ENCODE measurements around the gene LRRC46.

LRRC46 gene

GRCh38 chr17:47831003-47831933, at the start of gene LRRC46, which contains the start of gene MRPL10:
TSS of gene LRRC46 (plus strand) at chr17:47831670. CDS start at chr17:47831990, 320 bp downstream.
TSS of gene MRPL10 (minus strand) at chr17:47831541. CDS start at chr17:47831511, 30 bp downstream.
- DNase-seq: peak; percentile 95

- peak; percentile 58 for DNase-seq
These were observed 45.8 kb upstream of the LRRC46 start for GRCh38 chr17:47785538-47786123.

DNA sequence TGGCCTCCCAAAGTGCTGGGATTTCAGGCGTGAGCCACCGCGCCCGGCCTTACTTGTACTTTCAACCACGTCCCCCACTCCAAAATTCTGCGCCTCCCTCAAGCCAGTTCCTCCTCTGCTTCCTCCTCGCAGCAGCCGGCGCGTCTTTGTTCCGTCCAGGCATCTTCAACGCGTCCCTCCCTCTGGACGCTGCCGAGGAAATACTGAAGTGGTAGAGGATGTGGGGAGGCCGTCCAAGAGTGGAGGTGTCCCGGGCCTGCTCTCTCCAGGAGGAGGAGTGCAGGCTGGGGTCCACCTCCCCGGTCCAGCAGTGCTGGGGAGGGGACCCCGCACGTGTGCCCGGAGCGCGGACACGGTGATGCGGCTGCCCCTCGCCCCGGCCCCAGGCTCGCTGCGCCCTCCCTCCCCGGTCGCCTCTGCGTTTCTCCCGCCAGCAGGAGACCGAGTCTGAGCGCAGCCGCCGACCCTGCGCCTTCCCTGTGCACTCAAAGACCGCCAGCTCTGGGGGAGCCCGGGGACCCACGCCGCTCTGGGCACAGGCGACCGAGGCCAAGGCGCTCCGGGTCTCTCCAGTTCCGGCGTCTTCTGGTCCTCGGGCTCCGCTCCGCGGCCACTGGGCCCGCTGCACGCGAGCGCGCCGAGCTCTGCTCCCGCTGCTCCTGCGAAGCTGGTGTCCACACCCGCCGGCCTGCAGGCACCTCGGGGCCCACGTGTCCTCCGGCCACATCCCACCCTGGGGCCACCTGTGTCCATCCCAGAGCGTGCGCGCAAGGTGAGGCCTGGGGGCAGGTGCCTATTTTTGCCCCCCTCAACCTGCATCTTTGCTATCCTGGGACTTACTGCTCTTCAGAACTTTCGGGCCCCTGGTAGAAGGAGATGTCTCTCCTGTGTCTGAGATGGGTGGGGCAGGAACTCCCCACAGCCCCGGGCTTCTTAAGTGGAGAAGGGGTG, 41.6 kb upstream of the LRRC46 start:
- no peak for DNase-seq

GRCh38 chr17:47791025-47791424, 40.4 kb upstream of the LRRC46 start:
- DNase-seq: no peak

DNA sequence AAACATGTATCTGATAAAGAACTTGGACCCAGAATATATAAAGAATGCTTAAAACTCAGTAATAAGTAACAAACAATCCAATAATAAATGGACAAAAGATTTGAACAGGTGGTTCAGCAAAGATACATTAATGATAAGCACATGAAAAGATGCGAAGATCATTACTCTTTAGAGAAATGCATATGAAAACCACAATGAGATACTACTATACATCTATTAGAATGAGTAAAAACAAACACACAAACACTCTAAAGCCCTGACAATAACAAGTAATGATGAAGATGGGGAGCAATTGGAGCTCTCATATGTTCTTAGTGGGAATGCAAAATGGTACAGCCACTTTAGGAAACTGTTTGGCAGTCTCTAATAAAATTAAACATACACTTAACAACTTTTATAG, 39.0 kb upstream of the LRRC46 start:
- DNase-seq: no peak

DNA sequence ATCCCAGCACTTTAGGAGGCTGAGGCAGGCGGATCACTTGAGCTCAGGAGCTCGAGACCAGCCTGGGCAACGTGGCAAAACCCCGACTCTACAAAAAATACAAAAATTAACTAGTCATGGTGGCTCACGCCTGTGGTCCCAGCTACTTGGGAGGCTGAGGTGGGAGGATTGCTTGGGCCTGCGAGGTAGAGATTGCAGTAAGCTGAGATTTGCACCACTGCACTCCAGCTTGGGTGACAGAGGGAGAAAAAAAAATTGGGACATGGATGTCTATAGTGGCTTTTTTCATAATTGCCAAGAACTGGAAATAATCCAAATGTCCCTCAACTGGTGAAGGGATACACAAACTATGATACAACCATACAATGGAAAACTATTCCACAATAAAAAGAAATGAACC, 38.5 kb upstream of the LRRC46 start:
- no peak for DNase-seq

GRCh38 chr17:47797797-47798196, 33.7 kb upstream of the LRRC46 start:
- peak; percentile 32 for DNase-seq

- no peak for DNase-seq
These were observed 30.8 kb upstream of the LRRC46 start for GRCh38 chr17:47800686-47801085.

DNA sequence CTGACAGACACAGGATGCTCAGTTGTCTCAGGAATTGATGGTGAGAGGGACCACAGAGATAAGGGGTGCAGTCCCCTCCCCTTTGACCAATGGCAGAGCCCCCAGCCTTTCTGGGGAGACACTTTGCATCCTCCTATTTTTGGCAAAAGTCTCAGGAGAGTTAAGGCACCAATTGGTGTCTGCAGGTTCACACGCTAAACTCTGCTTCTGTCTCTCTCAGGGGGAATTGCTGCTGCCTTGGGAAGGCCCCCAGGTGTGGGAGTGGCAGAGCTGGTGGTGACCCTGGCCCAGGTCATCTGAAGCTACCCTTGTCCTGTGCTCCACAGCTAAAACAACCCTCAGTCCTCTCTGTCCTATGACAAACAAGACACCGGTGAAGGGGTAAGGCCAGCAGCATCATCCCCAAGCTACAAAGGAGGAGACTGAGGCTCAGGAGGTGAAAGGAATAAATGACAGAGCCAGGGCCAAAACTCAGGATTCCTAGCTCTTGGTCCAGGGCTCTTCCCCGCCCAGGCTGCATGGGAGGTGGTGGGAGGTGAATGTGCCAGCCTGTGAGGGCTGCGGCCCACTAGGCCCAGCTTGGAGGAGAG, 30.2 kb upstream of the LRRC46 start:
- no peak for DNase-seq

GRCh38 chr17:47801906-47802305, 29.6 kb upstream of the LRRC46 start:
- DNase-seq: no peak

DNA sequence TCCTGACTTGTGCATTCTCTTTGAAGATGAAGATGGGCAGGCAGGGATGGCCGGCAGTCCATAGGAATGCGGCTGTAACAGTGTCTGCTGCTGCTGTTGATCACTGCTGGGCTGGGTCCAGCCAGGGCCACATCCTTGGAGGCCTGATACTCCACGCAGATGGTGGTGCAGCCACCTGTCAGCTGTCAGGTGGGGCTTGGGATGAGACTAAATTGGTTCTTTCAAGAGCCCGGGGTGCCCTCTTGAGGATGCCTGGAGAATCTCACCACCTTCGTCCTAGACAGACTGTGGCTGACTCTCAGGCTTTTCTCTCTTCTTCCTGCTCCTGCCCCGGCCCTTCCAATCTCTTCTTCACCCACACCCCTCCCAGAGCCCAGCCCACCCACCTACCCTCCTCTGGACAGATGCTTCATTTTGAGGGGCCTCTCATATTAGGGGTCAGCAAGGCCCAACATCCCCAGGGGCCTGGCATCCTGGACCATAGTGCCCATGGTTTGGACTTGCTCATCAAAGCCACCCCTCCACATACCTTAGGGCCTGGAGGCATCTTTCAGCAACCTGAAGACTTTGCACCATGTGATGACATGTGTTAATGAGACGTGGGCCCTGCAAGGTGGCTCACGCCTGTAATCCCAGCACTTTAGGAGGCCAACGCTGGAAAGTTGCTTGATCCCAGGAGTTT, 29.0 kb upstream of the LRRC46 start:
- DNase-seq: peak; percentile 46

DNA sequence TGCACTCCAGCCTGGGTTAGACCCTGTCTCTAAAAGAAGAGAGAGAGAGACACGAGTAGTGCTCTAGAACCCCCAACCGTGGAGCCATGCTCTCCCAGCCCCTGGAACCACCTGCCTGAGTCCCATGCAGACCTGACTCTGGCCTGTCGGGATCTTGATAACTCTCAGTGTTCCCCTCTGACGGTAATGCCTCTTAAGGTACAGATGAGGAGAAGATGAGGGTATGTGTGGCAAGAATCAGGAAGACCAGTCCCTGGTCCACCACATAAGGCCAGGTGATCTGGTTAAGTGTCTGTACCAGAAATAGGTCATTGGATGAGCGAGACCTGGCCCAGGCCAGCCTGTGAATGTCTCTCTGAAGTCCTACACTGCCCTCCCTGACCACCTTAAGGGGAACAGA, 28.3 kb upstream of the LRRC46 start:
- no peak for DNase-seq

DNA sequence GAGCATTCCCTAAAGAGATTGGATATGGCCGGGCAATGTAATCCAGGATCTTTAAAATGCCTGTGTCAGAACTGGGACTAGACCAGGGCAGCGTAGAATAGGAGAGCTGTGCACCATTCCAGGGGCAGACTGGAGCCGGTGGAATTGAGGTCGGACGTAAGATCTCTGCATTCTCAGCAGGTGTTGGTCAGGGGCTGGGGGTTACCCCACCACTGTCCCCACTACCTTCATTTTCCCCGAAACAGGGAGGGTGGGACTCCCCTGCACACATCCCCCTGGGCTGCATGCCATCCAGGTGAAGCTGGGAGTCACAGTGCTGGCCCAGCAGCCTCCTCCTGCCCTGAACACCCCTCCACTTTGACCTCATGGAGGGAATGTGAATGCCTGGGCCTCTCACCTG, 27.7 kb upstream of the LRRC46 start:
- DNase-seq: no peak

DNA sequence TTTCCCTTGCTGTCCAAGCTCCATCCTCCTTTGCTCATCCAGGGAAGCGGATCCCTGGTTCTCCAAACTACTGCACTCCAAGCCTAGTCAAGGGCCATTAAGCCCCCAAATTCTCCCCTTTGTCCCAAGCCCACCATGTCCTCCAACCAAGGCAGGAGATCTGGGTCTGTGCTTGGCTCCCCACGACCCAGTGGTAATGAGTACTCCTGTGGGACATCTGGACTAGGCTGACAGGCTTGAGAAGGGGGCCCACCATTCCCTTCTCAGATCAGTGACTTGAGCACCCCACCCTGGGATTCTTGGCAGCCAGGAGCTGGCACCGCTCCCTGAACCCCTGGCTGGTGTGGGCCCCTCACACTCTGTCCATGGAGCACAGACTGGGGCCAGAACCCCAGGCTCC, 27.0 kb upstream of the LRRC46 start:
- no peak for DNase-seq

- no peak for DNase-seq
These were observed 25.2 kb upstream of the LRRC46 start for GRCh38 chr17:47806026-47806912.

DNA sequence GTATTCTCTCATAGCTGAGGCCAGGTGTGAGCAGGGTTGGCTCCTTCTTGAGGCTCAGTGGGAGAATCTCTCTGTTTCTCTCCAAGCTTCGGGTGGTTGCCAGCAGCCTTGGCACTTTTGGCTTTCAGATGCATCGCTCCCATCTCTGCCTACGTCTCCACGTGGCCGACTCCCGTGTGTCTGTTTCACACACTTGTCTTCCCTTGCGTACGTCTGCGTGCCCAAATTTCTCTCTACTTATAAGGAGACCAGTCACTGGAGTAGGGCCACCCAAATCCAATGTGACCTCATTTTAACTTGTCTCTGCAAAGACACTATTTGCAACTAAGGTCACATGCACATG, 24.6 kb upstream of the LRRC46 start:
- DNase-seq: no peak

- DNase-seq: no peak
These were observed 24.0 kb upstream of the LRRC46 start for GRCh38 chr17:47807421-47807820.

GRCh38 chr17:47808036-47808829, 23.2 kb upstream of the LRRC46 start:
- DNase-seq: no peak

DNA sequence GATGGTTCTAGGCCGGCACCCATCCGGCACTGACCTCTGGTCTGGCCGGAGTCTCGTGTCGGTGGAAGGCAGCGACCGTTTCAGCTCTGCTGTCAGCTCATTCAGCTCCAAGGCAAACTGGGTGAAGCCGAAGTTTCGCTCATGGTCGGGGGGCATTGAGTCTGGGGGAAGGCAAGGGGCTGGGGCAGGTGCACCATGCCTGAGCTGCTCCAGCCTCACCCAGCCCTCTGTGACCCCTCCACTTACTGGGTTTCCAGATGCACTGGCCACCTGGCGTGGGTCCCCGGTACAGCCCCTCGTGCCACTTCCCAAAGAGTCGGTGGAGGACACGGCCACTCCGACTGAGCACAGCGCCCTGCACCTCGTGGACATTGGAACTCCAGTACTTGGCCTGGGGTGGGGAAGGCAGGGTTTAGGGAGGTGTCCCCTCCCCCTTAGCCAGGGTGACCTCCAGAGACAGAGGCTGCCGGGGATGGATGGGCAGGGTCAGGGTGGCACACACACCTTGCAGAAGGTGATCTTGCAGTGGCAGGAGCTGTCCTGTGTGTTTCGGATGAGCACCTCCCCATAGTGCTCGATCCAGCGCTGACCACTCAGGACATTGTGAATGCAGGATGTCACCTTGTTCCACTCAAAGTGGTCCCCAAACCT, 22.5 kb upstream of the LRRC46 start:
- DNase-seq: no peak

Measured in OCI-M1 (cell line).